CD1c-positive myeloid dendritic cell (primary cell): Measurements from ENCODE around the gene CLIC4.
"Not testable (repeated sequence)": the region's sequence is repeated elsewhere in the genome, so short reads cannot be mapped to it uniquely, and the experiment has no call there.

Experiments used
- DNase-seq: peaks from one replicate; pipeline ENCODE4 v3.0.0-alpha.2; 2016; ENCODE audit errors: extremely low spot score

Gene CLIC4

GRCh38 chr1:24744911-24745710 is at the start of gene CLIC4:
TSS of gene CLIC4 (plus strand) at chr1:24745447. CDS start at chr1:24745554, 107 bp downstream.
- peak; percentile 100 for DNase-seq

- DNase-seq, result peak; percentile 43
Observed at GRCh38 chr1:24696041-24696755, 49.0 kb upstream of the CLIC4 start.

- no peak for DNase-seq
Observed at GRCh38 chr1:24696756-24697330, 48.4 kb upstream of the CLIC4 start.

- not testable (repeated sequence) for DNase-seq
Observed at GRCh38 chr1:24697453-24698001, 47.7 kb upstream of the CLIC4 start.

- DNase-seq, result not testable (repeated sequence)
Observed at GRCh38 chr1:24698326-24698725, 46.9 kb upstream of the CLIC4 start.

GRCh38 chr1:24699628-24700027 is 45.6 kb upstream of the CLIC4 start:
- no peak for DNase-seq

GRCh38 chr1:24702511-24703293 is 42.5 kb upstream of the CLIC4 start:
- DNase-seq, result no peak

- peak; percentile 62 for DNase-seq
Observed at GRCh38 chr1:24704411-24705259, 40.6 kb upstream of the CLIC4 start.

- peak; percentile 70 for DNase-seq
Observed at GRCh38 chr1:24705260-24706073, 39.8 kb upstream of the CLIC4 start.

- DNase-seq, result not testable (repeated sequence)
Observed at GRCh38 chr1:24706074-24706389, 39.2 kb upstream of the CLIC4 start.

- no peak for DNase-seq
Observed at GRCh38 chr1:24707687-24708086, 37.6 kb upstream of the CLIC4 start.

GRCh38 chr1:24708938-24709337 is 36.3 kb upstream of the CLIC4 start:
- peak; percentile 96 for DNase-seq

- DNase-seq, result peak; percentile 69
Observed at GRCh38 chr1:24709791-24710441, 35.3 kb upstream of the CLIC4 start.

GRCh38 chr1:24711329-24711728 is 33.9 kb upstream of the CLIC4 start:
- DNase-seq, result no peak

GRCh38 chr1:24713176-24713575 is 32.1 kb upstream of the CLIC4 start:
- DNase-seq, result no peak

GRCh38 chr1:24713736-24714135 is 31.5 kb upstream of the CLIC4 start:
- no peak for DNase-seq

GRCh38 chr1:24714859-24715520 is 30.3 kb upstream of the CLIC4 start:
- DNase-seq, result no peak

GRCh38 chr1:24715658-24716057 is 29.6 kb upstream of the CLIC4 start:
- DNase-seq, result no peak
